ENCODE data around the gene AKAP12. TPM values are rescaled to one million over a fixed set of nuclear protein-coding genes. Genes with fewer than 3 reads are reported as not detected.

Gene AKAP12
- total RNA-seq, 2 donors from 2014 or later, result 4.7 TPM; not detected in 1

DNA sequence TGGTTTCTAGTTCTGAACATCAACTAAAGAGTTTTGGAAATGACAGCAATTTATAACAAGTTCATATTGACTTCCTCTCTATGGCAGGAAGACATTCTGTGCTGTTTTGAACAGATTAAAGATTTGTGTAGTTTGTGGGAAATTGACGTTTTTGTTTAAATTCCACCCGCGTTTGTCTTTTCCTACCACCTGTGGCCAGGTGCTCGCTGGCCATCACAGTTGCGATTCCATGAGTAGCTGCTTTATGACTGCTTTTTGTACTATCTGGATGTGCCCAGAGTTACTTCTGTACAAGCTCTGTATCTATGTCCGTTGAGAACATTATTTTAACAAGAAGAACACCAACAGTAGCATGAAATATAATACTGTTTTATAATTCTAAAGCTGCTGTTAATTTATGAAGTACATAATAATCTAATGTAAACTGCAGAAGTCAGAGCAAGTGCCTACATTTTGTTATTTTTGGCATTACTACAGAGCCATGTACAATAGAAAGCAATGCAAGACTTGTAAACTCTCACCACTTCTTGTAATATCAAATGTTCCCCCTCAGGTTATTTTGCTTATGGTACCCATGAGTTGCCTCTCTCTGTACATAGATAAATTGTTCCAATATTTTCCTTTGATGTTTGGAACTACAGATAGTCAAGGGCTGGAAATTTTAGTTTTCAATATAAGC lies 118.1 kb downstream of the AKAP12 start:
- DNase-seq (ENCODE audit: low spot score), result no peak
- Mint-ChIP-seq H3K36me3 (peaks cover 5% of the 10 kb centered on the region), H3K9me3 (no peaks in the 10 kb centered on the region), H3K27ac (no peak overlapping the region), H3K4me1 (ENCODE audit: low read depth in 2 of 2) (peaks cover 3 to 5% of the 10 kb centered on the region in 2 donors), H3K27me3 (no peaks in the 10 kb centered on the region), H3K4me3 (no peak overlapping the region)
- no peak for ATAC-seq

DNA sequence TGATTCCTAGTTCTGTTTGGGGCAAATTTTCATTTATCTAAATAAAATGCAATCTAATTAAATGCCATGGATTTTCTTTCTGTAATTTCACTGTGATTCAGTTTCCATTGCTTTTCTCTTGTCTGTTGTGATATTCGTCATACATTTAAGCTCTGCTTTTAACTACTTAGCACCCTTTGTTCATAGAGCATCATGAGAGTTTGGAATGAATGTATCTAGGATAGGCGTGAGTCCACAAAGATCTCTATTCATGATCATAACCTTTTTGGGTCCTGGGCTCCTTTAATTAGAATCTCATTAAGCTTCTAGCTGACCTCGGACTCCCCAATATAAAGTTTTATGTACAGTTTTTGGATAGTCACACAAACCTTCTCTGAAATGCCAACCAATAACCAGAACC lies 118.7 kb downstream of the AKAP12 start:
- Mint-ChIP-seq H3K27me3 (no peaks in the 10 kb centered on the region), H3K4me1 (ENCODE audit: low read depth in 2 of 2) (peaks cover 3 to 5% of the 10 kb centered on the region in 2 donors)
- ATAC-seq, result no peak

DNA sequence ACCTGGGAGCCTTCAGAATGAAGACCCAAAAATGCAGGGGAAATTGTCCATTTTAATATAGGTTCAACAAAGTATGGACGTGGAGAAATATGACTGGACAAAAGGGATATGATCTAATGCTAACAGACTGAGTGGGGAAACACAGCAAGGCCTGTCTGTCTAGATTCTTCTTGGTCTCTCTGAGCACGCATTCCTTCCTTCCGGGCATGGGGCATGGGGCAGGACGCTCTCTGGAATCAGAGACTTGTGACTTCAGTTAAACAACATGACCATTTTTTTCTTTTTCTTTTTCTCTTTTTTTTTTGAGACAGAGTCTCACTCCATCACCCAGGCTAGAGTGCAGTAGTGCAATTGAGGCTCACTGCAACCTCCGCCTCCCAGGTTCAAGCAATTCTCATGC lies 119.7 kb downstream of the AKAP12 start:
- peaks cover 9% of the 10 kb centered on the region for H3K36me3 Mint-ChIP-seq
- H3K9me3 Mint-ChIP-seq, result no peaks in the 10 kb centered on the region
- peaks cover 3 to 5% of the 10 kb centered on the region in 2 donors for H3K4me1 Mint-ChIP-seq (ENCODE audit: low read depth in 2 of 2)
- H3K27ac Mint-ChIP-seq, result no peak overlapping the region
- ATAC-seq (no peak), DNase-seq (ENCODE audit: low spot score) (no peak)
- no peaks in the 10 kb centered on the region for H3K27me3 Mint-ChIP-seq
- H3K4me3 Mint-ChIP-seq, result no peak overlapping the region

More for the DNA sequence above, 118.7 kb downstream of the AKAP12 start:
- DNase-seq (ENCODE audit: low spot score), result no peak
- Mint-ChIP-seq H3K4me3 (no peak overlapping the region), H3K9me3 (no peaks in the 10 kb centered on the region), H3K36me3 (peaks cover 5% of the 10 kb centered on the region), H3K27ac (no peak overlapping the region)

DNA sequence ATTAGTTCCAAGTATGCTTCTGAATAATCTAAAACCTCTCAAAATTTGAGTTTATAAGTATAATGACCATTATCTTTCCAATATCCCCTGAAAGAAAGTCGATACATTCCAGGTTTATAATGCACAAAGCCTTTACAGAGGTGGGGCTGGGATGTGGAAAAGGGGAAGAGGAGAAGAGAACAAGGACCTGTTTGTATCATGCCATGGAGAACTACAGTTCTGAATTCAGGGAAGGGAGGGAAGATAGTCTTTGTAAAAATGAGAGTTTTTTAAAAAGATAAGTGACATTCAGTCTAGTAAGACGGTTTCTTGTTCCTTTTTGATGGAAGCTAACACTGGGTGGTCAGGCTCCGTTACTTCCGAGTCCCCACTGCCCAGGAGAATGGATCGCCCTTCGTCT lies 125.5 kb downstream of the AKAP12 start:
- H3K36me3 Mint-ChIP-seq, result peaks cover 9% of the 10 kb centered on the region
- ATAC-seq (no peak), DNase-seq (ENCODE audit: low spot score) (no peak)
- H3K27me3 Mint-ChIP-seq, result no peaks in the 10 kb centered on the region
- H3K27ac Mint-ChIP-seq, result no peak overlapping the region
- no peaks in the 10 kb centered on the region for H3K9me3 Mint-ChIP-seq
- H3K4me1 Mint-ChIP-seq (ENCODE audit: low read depth in 2 of 2), result peaks cover 0 to 8% of the 10 kb centered on the region in 2 donors
- no peak overlapping the region for H3K4me3 Mint-ChIP-seq

DNA sequence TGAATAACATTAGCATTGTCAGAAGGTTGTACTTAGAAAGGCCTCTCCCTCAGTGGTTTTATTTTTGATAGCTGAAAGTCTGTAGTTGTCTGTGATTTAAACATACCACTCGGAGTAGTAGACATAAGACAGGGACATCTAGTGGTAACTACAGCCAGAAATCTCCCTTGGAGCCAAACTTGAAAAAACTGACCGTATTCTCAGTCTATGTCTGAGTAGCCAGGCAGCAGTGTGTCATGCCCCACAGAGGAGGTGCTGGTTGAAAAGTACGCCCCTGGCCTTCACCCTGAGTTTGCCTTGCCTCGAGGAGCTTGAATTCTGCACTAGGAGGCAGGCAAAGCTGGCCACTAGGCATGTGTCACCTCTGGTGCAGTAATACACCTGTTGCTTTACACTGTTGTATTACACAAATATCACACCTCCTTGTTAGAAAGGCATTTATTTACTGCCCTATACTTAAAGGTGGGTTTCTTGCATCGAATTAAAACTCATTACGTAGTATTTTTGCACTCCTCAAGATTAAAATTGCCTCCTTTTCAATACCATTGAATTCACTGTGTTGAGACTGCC lies 130.8 kb downstream of the AKAP12 start:
- no peak for DNase-seq (ENCODE audit: low spot score)
- Mint-ChIP-seq H3K27ac (peak overlapping the region in 1 of 2 donors; percentile 82), H3K4me3 (no peak overlapping the region), H3K27me3 (no peaks in the 10 kb centered on the region), H3K4me1 (ENCODE audit: low read depth in 2 of 2) (peaks cover 42 to 44% of the 10 kb centered on the region in 2 donors), H3K9me3 (no peaks in the 10 kb centered on the region), H3K36me3 (peaks cover 18% of the 10 kb centered on the region)
- ATAC-seq, result no peak

DNA sequence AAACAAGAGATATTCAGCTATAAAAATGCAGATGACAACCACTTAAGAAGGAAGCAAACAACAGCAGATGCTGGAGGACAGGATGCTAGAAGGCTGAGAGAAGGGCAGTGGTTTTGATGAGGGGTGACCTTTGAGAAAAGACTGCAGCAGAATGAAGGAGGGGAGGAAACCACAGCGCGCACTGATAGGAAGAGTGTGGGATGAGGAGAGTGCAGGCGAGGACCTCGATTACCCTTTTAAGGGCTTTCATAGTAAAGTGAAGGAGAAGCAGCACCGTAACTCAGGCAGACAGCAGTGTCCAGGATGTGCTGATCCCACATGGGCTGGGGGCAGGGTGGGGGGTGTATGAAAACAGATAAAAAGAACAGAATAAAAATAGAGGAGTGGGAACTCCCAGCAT lies 132.4 kb downstream of the AKAP12 start:
- Mint-ChIP-seq H3K9me3 (no peaks in the 10 kb centered on the region), H3K27ac (peak overlapping the region; percentile 82 to 91), H3K36me3 (peaks cover 18% of the 10 kb centered on the region), H3K27me3 (no peaks in the 10 kb centered on the region), H3K4me1 (ENCODE audit: low read depth in 2 of 2) (peaks cover 53 to 58% of the 10 kb centered on the region in 2 donors), H3K4me3 (peak overlapping the region; percentile 83)
- ATAC-seq (peak in 1 of 2 donors; percentile 47), DNase-seq (ENCODE audit: low spot score) (no peak)

DNA sequence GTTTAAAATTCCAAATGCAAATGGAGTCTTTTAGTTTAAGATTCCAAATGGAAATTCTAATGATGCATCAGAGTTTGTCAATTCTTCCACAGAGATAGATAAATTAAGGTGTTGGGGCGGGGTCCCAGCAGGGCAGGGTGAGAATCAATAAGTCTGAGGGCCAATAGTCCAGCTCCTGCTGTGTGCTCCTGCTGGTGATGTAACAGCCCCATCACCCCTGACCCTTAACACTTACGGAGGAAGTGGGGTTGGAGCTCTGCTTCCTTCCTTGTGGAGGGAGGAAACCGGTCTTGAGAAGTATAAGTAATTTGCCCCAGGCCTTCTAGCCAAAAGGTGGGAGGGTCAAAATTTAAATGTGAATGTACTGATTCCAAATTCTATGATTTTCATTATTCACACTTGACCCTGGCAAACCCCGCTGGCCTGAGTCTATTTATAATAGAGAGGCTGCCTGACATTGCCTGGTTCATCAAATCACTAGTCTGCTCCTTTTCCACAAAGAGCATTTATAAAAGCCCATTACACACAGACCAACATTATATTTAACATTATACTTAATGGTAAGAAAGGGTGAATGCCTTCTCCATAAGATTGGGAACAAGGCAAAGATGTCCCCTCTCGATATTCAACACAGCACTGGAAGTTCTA lies 134.4 kb downstream of the AKAP12 start:
- H3K4me1 Mint-ChIP-seq (ENCODE audit: low read depth in 2 of 2), result peaks cover 61 to 68% of the 10 kb centered on the region in 2 donors
- peaks cover 18% of the 10 kb centered on the region for H3K36me3 Mint-ChIP-seq
- ATAC-seq (peak; percentile 67 to 72), DNase-seq (ENCODE audit: low spot score) (peak; percentile 64)
- no peaks in the 10 kb centered on the region for H3K27me3 Mint-ChIP-seq
- peak overlapping the region; percentile 83 for H3K4me3 Mint-ChIP-seq
- peak overlapping the region; percentile 82 to 91 for H3K27ac Mint-ChIP-seq
- no peaks in the 10 kb centered on the region for H3K9me3 Mint-ChIP-seq

DNA sequence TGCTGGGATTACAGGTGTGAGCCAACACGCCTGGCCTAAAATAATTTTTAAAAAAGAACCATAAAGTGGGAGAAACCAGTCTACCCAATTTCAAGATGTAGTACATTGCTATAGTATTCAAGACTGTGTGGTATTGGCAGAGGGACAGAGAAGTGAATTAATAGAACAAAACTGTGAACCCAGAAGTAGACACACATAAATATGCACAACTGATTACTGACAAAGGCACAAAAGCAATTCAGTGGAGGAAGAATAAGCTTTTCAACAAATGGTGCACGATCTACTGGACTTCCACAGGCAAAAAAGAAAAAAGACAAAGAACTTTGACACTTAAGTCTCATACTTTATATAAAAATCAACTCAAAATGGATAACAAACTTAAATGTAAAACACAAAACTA lies 136.1 kb downstream of the AKAP12 start:
- peak overlapping the region; percentile 8 for H3K4me3 Mint-ChIP-seq
- H3K36me3 Mint-ChIP-seq, result peaks cover 18% of the 10 kb centered on the region
- peak overlapping the region; percentile 82 to 91 for H3K27ac Mint-ChIP-seq
- no peaks in the 10 kb centered on the region for H3K27me3 Mint-ChIP-seq
- no peak for ATAC-seq
- H3K4me1 Mint-ChIP-seq (ENCODE audit: low read depth in 2 of 2), result peaks cover 75 to 81% of the 10 kb centered on the region in 2 donors
- no peaks in the 10 kb centered on the region for H3K9me3 Mint-ChIP-seq
- DNase-seq (ENCODE audit: low spot score), result no peak

DNA sequence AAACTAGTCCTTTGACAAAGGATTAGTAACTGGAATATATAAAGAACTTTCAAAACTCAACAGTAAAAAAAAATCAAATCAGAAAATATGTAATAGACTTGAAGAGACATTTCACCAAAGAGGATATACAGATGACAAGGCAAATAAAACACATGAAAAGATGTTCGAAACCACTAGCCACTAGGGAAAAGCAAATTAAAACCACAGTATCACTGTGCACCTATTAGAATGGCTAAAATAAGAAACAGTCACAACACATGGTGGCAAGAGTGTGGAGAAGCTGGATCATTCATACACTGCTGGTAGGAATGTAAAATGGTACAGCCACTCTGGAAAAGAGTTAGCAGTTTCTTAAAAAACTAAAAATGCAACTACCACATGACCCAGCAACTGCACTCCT lies 136.7 kb downstream of the AKAP12 start:
- H3K27me3 Mint-ChIP-seq, result no peaks in the 10 kb centered on the region
- H3K27ac Mint-ChIP-seq, result peak overlapping the region; percentile 82 to 91
- no peaks in the 10 kb centered on the region for H3K9me3 Mint-ChIP-seq
- H3K36me3 Mint-ChIP-seq, result peaks cover 14% of the 10 kb centered on the region
- ATAC-seq, result no peak
- no peak for DNase-seq (ENCODE audit: low spot score)
- H3K4me3 Mint-ChIP-seq, result peak overlapping the region; percentile 47
- peaks cover 73 to 81% of the 10 kb centered on the region in 2 donors for H3K4me1 Mint-ChIP-seq (ENCODE audit: low read depth in 2 of 2)

DNA sequence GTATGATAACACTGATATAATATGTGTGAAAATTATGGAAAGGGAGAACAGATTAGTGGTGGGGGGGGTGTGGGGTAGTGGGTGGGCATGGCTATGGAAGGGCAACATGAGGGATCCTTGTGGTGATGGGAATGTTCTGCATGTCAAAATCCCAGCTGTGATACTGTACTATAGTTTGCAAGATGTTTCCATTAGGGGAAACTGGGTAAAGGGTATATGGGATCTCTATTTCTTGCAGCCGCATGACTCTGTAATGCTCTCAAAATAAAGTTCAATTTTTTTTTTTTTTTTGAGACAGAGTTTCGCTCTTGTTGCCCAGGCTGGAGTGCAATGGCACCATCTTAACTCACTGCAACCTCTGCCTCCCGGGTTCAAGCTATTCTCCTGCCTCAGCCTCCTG lies 137.3 kb downstream of the AKAP12 start:
- Mint-ChIP-seq H3K4me1 (ENCODE audit: low read depth in 2 of 2) (peaks cover 69 to 79% of the 10 kb centered on the region in 2 donors), H3K4me3 (no peak overlapping the region), H3K27me3 (no peaks in the 10 kb centered on the region), H3K36me3 (peaks cover 7% of the 10 kb centered on the region), H3K27ac (peak overlapping the region; percentile 82 to 91), H3K9me3 (no peaks in the 10 kb centered on the region)
- no peak for DNase-seq (ENCODE audit: low spot score)
- ATAC-seq, result no peak

DNA sequence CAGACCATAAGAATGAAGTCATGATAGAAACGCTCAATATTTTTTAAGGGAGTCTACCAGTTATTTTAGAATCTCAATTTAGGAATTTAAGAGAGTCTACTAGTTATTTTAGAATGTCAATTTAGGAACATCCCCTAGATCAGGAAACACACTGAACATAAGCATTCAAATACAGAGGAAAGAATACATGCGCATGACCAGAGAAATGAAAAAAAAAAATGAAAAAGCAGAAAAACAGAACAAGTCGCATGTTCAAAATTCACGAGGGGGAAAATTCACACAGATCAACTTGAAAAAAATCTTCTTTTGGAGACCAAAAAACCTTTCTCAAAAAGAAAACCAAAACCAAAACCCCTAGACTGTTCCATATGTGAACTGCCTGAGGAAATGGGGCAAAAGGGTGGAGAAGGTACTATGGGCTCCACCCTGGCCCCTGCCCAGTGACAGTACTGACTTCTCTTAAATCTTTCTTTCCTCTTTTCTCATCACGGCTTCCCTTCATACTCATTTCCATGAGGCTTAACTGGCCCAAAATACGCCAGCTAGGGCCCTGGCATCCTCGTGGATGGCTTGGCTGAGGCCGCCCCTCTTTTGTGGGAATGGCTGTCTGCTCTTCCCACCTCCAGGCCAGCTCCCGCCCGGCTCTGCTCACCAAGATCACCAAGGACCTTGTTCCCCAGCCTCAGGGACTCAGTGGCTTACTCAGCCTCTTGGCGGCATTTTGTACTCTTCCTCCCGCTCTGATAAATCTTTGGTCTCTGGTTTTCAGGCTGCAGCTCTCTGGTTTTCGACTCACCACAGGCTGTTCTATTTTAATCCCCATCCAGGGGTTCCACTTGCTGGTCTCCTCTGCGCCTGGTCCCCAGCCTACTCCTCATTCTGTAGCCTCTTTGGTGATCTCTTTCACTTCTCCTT lies 140.4 kb downstream of the AKAP12 start:
- peak overlapping the region; percentile 90 for H3K4me3 Mint-ChIP-seq
- no peak for DNase-seq (ENCODE audit: low spot score)
- peak overlapping the region; percentile 97 to 98 for H3K27ac Mint-ChIP-seq
- peak; percentile 86 to 88 for ATAC-seq
- peaks cover 7% of the 10 kb centered on the region for H3K36me3 Mint-ChIP-seq
- H3K27me3 Mint-ChIP-seq, result no peaks in the 10 kb centered on the region
- H3K9me3 Mint-ChIP-seq, result no peaks in the 10 kb centered on the region
- H3K4me1 Mint-ChIP-seq (ENCODE audit: low read depth in 2 of 2), result peaks cover 54 to 64% of the 10 kb centered on the region in 2 donors

DNA sequence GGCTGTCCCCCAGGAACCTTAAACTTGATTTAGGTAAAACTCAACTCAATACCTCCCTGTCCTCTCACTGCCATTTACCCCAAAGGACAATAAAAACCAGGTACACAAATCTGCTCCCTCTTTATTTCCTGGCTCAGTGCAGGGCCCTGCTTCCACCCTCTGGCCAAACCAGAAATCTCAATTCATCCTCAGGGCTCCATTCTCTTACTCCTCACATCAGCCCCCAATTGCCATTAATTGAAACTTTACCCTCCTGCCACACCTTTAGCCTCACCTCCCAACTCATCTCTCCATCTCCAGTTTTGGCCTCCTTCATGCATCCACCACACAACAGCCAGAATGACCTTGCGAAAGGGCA lies 141.1 kb downstream of the AKAP12 start:
- H3K27me3 Mint-ChIP-seq, result no peaks in the 10 kb centered on the region
- ATAC-seq, result no peak

DNA sequence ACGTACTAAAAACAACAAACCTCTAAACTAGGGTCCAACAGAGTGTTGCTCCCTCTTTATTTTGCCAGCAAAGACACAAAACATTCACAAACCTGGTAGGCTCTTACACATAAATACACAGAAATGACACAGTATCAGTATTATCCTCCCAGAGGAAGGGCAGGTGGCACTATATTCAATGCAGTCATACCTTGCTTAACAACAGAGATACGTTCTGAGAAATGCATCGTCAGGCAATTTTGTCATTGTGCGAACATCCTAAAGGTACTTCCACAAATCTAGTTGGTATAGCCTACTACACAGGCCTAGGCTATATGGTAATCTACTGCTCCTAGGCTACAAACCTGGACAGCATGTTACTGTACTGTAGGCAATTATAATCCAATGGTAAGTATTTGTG lies 142.0 kb downstream of the AKAP12 start:
- ATAC-seq (peak in 1 of 2 donors; percentile 34), DNase-seq (ENCODE audit: low spot score) (no peak)
- Mint-ChIP-seq H3K4me3 (peak overlapping the region; percentile 90), H3K27ac (peak overlapping the region; percentile 97 to 98), H3K36me3 (peaks cover 7% of the 10 kb centered on the region), H3K4me1 (ENCODE audit: low read depth in 2 of 2) (peaks cover 46 to 54% of the 10 kb centered on the region in 2 donors), H3K27me3 (no peaks in the 10 kb centered on the region), H3K9me3 (no peaks in the 10 kb centered on the region)

More for the DNA sequence above, 141.1 kb downstream of the AKAP12 start:
- H3K9me3 Mint-ChIP-seq, result no peaks in the 10 kb centered on the region
- H3K4me3 Mint-ChIP-seq, result peak overlapping the region; percentile 90
- H3K27ac Mint-ChIP-seq, result peak overlapping the region; percentile 97 to 98
- no peak for DNase-seq (ENCODE audit: low spot score)
- H3K4me1 Mint-ChIP-seq (ENCODE audit: low read depth in 2 of 2), result peaks cover 55 to 63% of the 10 kb centered on the region in 2 donors
- H3K36me3 Mint-ChIP-seq, result peaks cover 7% of the 10 kb centered on the region

All from natural killer cell treated with Interleukin-12 subunit alpha and Interleukin-12 subunit beta and Interleukin-15 and Interleukin-18, amount 100 ng/mL, for 72 hours (primary cell).